ENCODE results near the gene LTC4S.

Gene LTC4S

GRCh38 chr5:179812135-179812825 lies 18.5 kb downstream of the LTC4S start:
- DNase-seq (ENCODE audit: low read depth): no peak
- H3K4me3 ChIP-seq (ENCODE audit: control insufficient read depth, low read depth, low read length): no peak overlapping the region
- no peak for TF ChIP-seq CTCF (conservative IDR thresholded peaks at IDR 0.05; ENCODE audit: control insufficient read depth, insufficient read depth, low read depth, low read length)

- no peak for DNase-seq (ENCODE audit: low read depth)
- no peak overlapping the region for H3K4me3 ChIP-seq (ENCODE audit: control insufficient read depth, low read depth, low read length)
- no peak for TF ChIP-seq CTCF (conservative IDR thresholded peaks at IDR 0.05; ENCODE audit: control insufficient read depth, insufficient read depth, low read depth, low read length)
Observed at GRCh38 chr5:179812997-179813607, 19.3 kb downstream of the LTC4S start.

GRCh38 chr5:179814090-179814489 lies 20.3 kb downstream of the LTC4S start:
- TF ChIP-seq CTCF (conservative IDR thresholded peaks at IDR 0.05; ENCODE audit: control insufficient read depth, insufficient read depth, low read depth, low read length): no peak
- no peak for DNase-seq (ENCODE audit: low read depth)
- no peak overlapping the region for H3K4me3 ChIP-seq (ENCODE audit: control insufficient read depth, low read depth, low read length)

- no peak overlapping the region for H3K4me3 ChIP-seq (ENCODE audit: control insufficient read depth, low read depth, low read length)
- TF ChIP-seq CTCF (conservative IDR thresholded peaks at IDR 0.05; ENCODE audit: control insufficient read depth, insufficient read depth, low read depth, low read length): no peak
- no peak for DNase-seq (ENCODE audit: low read depth)
Observed at GRCh38 chr5:179815491-179816249, 21.9 kb downstream of the LTC4S start.

GRCh38 chr5:179816401-179816795 lies 22.6 kb downstream of the LTC4S start:
- no peak for DNase-seq (ENCODE audit: low read depth)
- no peak overlapping the region for H3K4me3 ChIP-seq (ENCODE audit: control insufficient read depth, low read depth, low read length)
- TF ChIP-seq CTCF (conservative IDR thresholded peaks at IDR 0.05; ENCODE audit: control insufficient read depth, insufficient read depth, low read depth, low read length): no peak

GRCh38 chr5:179816796-179817469 lies 23.1 kb downstream of the LTC4S start:
- H3K4me3 ChIP-seq (ENCODE audit: control insufficient read depth, low read depth, low read length): peak overlapping the region; percentile 29
- DNase-seq (ENCODE audit: low read depth): no peak
- TF ChIP-seq CTCF (conservative IDR thresholded peaks at IDR 0.05; ENCODE audit: control insufficient read depth, insufficient read depth, low read depth, low read length): no peak
